WI38 (cell line): ENCODE data around the gene INTS6.

Experiments
- H3K4me3 ChIP-seq: 2 replicates; pipeline ENCODE4 v1.5.1; 2011; ENCODE audit warnings: low read depth, mild to moderate bottlenecking, control low read depth, low read length
- TF ChIP-seq, protein P1 (sequence below): IDR thresholded peaks from 2 replicates; pipeline ENCODE4 v1.5.1; 2012; ENCODE audit warnings: low read depth, mild to moderate bottlenecking, control low read depth, low read length

INTS6 gene

DNA sequence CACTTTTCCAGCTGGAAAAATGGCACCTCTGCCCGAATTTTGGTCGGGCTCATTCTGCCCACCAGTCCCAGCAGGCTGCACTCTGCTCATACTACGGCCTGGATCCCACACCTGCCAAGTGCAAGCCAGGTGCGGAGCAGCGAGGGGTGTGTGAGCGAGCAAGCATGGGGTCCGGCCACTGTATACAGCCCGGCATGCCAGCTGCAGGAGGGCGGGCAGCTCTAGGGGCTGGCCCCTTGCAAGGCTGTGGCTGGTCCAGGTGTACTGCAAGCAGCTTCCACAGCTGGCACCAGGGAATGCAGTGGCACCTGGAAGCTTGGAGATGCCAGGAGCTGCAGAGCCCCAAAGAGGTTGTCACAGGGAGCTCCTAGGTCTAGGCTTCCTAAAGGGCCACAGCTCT, 2.7 kb upstream of the INTS6 start:
- TF ChIP-seq, protein P1, sequence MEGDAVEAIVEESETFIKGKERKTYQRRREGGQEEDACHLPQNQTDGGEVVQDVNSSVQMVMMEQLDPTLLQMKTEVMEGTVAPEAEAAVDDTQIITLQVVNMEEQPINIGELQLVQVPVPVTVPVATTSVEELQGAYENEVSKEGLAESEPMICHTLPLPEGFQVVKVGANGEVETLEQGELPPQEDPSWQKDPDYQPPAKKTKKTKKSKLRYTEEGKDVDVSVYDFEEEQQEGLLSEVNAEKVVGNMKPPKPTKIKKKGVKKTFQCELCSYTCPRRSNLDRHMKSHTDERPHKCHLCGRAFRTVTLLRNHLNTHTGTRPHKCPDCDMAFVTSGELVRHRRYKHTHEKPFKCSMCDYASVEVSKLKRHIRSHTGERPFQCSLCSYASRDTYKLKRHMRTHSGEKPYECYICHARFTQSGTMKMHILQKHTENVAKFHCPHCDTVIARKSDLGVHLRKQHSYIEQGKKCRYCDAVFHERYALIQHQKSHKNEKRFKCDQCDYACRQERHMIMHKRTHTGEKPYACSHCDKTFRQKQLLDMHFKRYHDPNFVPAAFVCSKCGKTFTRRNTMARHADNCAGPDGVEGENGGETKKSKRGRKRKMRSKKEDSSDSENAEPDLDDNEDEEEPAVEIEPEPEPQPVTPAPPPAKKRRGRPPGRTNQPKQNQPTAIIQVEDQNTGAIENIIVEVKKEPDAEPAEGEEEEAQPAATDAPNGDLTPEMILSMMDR: no peak
- no peak overlapping the region for H3K4me3 ChIP-seq

DNA sequence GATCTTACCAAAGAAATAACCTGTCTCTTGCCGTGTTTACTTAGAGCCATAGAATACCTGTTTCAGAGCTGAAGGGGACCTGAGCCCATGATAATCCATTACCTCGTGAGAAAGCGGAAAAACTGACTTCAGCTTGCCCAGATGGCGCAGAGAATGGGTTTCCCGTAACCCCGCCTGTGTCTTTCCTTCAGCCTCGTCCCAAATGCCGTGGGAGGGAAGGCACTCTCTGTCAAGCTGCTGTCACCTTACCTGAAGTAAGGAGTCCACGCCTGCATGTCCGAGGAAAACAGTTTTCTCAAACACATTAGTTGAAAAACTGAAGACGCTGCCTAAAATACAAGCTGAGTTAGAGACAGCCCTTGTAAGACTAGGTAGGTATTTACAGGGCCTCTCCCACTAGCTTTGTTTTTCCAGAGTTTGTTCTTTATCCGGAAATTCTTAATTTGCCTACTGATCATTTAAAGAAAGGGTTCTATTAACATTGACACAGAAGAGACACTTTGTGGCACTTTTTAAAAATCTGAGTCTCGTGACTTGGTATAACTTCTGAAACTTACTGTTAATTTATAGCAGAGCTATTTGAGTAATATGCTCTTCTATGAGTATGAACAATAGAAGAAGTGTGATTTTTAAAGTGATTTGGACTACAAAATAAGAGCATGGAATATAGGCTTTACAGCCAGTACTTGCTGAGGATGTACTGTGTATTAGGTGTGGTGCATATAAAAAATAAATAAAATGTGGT, 1.3 kb upstream of the INTS6 start:
- TF ChIP-seq, protein P1: no peak
- peak overlapping the region; percentile 73 for H3K4me3 ChIP-seq

DNA sequence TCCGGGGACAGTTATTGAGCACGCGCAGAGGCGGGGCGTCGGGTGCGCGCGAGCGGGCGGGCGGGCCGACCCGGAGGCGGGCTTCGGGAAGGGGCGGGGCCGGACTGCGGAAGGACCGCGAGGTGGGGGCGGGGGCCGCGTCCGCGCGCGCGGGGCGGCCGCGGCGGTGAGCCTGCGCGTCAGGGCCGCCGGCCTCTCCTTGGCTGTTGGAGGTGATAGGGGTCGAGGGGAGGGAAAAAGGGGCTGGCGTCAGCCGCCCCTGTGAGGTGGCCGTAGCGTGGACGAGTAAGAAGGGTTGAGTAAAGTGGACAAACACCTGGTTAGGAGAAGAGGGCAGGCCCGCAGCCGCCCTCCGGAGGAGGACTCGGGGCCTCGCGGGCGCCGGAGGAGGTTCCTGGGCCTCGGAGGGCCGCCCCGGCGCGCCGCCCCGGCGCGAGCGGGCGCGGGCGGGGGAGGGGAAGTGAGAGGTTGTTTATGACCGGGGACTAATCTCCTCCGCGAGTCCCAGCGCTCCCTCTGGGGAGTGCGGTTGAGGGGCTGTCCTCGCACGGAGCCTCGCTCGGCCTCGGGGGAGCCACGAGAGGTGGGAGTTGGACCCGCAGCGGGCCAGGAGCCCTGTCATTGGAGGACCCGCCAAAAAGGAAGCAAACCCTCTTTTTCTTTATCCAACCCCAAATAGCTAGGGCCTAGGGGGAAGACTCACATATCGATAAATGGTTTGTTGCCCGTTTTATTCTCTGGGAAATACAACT, 547 bp upstream of the INTS6 start:
- TF ChIP-seq, protein P1: no peak
- H3K4me3 ChIP-seq: peak overlapping the region; percentile 73

DNA sequence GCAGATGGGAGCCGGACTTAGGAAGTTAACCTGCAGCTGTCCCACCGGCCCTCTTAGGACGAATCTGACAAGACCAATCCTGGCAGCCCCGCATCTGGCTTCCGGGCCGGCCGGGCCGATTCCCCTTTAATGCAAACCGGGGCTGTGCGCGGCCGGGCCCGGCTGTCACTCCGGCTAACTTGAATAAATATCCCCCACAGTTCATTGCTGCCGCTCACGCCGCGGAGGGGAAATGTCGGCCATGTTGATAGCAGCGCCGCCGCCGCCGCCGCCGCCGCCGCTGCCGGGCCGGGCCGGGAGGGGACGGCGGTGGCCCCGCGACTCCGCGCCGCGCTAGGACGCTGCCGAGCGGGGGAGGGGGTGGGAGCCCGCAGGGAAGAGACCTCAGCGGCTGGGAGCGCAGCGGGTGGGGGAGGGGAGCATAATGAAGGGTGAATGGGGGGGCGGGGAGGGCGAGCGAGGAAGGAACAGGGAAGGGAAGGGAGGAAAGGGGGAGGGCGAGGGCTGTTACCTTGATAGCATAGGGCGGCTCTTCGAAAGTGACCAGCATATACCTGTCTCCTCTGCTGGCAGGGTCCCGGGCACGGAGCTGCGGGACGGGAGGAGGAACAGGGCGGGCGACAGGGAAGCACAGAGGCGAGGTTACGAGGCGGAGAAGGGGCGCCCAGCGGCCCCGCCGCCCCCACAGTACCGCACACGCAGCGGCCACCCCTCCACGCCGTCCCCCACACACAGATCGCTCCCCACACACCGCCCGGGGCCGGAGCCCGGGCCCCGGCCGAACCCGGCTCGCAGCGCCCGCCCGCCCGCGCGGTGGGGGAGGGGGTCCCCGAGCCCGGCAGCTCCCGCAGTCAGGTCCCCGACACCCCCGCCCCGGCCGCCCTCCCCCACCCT, 1.1 kb downstream of the INTS6 start:
- H3K4me3 ChIP-seq: peak overlapping the region; percentile 85
- TF ChIP-seq, protein P1: no peak

DNA sequence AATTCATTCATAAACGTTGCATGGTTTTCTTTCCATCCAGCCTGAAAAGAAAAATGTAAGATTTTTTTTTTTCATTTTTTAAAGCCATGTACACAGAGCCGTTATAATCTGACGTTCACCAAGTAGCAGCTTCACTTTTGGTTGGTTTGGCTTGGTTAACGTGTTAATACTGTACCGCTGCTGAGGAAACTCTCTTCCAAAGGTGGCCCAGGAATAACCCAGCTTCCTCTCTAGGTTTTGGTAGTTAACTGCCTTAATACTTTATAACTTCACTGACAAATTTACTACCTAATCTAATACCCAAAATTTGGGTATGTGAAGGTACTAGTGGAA, 1.7 kb downstream of the INTS6 start:
- TF ChIP-seq, protein P1: no peak
- peak overlapping the region; percentile 85 for H3K4me3 ChIP-seq

DNA sequence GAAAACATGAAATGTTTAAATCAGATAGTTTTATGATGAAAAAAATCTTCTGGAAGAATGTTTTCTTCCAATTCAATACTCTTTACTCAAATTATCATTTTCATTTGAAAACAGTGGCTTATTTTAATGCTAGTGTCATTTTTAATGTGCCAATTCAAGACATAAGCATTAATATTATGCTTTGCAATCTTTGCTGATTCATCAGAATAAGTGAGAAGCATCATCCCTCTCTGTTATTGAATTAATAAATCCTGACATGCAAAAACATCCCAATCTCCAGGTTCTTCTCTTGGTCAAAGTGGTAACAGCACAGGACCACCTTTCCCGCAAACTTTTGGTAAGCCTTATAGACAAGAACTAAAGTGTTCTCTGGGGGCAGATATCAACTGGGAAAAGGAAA, 3.8 kb downstream of the INTS6 start:
- TF ChIP-seq, protein P1: no peak
- H3K4me3 ChIP-seq: no peak overlapping the region
